Ishikawa (cell line): ENCODE data around the gene RAD23B.

Source experiments
- CEBPB ChIP-seq: IDR thresholded peaks from 2 replicates; pipeline ENCODE4 v1.6.1; 2012
- REST ChIP-seq: IDR thresholded peaks from 2 replicates; pipeline ENCODE4 v1.6.1; 2012; ENCODE audit warnings: low read depth, mild to moderate bottlenecking
- TAF1 ChIP-seq: IDR thresholded peaks from 2 replicates; pipeline ENCODE4 v1.6.1; 2012; ENCODE audit warnings: low read depth, mild to moderate bottlenecking
- TCF12 ChIP-seq: IDR thresholded peaks from 2 replicates; pipeline ENCODE4 v1.6.1; 2012; ENCODE audit warnings: low read depth
- USF1 ChIP-seq: IDR thresholded peaks from 2 replicates; pipeline ENCODE4 v1.6.1; 2012
- YY1 ChIP-seq: IDR thresholded peaks from 2 replicates; pipeline ENCODE4 v1.6.1; 2012; ENCODE audit warnings: low read depth

GRCh38 chr9:107239474-107239873 lies 43.6 kb upstream of the RAD23B start:
- TF ChIP-seq REST (no peak), TCF12 (no peak), CEBPB (no peak), USF1 (no peak), TAF1 (no peak), YY1 (no peak)
